GM12874 (cell line): ENCODE results near the gene TLN1.

Source experiments
- CTCF ChIP-seq: IDR thresholded peaks from 2 replicates; pipeline ENCODE4 v1.5.1; 2011; ENCODE audit warnings: low read depth, mild to moderate bottlenecking, control low read depth, low read length, moderate library complexity; ENCODE audit not compliant: insufficient read depth

Gene TLN1

DNA sequence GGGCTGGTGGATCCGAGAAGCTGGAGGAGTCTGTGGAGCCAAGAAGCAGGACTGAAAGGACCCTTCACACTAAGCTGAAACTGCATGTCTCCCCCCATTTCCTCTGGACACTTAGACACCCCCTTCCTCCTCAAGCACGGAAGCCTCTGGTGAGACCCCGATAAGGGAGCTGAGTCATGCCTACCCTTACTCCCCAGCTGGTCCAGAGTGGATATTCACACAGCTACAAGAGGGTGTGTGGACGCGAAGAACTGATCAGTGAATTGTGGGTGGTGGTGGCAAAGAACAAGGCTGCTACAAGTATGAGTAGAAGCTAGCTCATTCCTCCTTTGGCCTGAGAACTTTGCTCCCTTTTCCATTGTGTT is 4.3 kb downstream of the TLN1 start:
- TF ChIP-seq CTCF: no peak

GRCh38 chr9:35726931-35727330 is 5.1 kb downstream of the TLN1 start:
- peak; percentile 31; the same call in 1 of the 2 replicates for TF ChIP-seq CTCF

GRCh38 chr9:35725362-35725761 is 6.6 kb downstream of the TLN1 start:
- no peak for TF ChIP-seq CTCF

DNA sequence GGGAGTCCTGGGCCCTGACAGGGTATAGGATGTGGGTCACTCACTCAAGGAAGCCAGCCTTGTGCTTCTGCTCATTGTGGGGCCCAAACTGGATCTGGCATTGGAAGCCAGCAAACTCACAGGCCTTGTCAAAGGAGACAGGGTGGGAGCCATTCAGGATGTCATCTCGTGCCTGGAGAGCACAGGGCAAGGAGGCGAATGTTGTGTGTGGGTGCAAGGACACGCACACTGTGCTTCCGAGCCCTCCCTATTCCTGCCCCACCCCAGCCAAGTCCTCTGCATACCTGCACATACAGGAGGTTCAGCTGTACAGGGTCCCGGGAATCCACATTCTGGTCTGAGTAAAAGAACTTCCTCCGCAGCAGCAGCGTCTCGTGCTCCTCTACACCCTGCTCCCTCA is 8.1 kb downstream of the TLN1 start:
- no peak for TF ChIP-seq CTCF

DNA sequence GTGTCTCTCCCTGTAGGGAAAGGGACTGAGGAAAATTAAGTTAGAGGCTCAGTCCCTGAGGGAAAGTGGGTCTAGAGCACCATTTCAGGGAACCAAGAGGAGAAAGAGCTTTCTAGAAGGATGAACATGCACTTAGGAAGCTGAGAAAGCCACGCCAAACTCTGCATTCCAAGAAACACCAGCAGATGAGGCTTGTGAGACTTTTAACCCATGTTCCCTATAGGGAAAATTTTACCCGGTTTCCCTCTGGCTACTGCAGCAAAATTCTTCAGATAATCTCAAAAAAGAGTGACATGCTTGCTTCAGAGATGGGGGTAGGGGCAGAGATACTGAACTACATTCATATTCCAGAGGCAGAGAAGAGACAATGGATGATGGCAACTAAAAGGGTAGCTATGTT is 8.6 kb downstream of the TLN1 start:
- TF ChIP-seq CTCF: no peak

GRCh38 chr9:35719546-35719945 is 12.4 kb downstream of the TLN1 start:
- no peak for TF ChIP-seq CTCF

DNA sequence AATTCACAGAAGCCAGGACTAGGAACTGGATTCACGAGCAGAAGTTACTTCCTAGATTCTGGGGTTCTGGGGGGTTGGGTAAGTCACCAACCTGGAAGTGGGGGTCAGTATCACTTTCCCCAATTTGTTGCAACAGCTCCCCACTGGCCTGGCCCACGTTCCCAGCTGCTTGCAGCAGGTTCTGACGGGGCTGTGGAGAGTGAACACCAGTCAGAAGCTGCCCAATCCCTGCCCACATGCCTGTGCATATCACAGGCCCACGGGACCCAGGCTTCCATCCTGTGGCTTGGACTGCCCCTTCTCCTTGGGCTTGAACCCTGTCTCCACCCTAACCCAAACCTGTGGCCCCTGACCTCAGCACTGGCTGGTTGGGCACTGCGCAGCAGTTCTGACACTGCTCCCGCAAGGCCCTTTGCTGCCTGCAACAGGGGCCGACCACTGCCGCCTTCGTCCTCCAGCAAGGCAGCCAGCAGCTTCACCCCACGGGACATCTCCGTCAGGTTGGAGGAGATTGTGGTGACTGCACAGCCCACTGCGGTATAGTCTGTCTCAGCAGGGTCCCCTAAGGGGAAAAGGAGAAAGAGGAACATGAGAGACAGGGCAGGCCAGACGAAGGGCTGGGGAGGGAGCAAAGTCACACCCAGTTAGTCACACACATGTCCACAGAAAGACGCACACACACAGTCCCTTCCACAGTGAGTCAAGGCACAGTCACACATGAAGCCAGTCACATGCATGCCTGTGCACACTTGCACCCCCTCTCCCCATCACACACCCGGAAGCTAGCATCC is 13.1 kb downstream of the TLN1 start:
- TF ChIP-seq CTCF: no peak
